Small intestine (tissue), 7 donors: ENCODE data around the gene SPEG. TPM values are rescaled to one million over a fixed set of nuclear protein-coding genes. Genes with fewer than 3 reads are reported as not detected.

Experiments
- DNase-seq, 2 donors: peaks; one replicate each; pipeline versions ENCODE4 v3.0.0 to v3.0.0-alpha.2; 2013
- FAIRE-seq: peaks from 2 replicates; lab custom pipeline; 2012; peaks lifted over from hg19 to GRCh38; lab: Jason Lieb, UNC
- H3K27ac ChIP-seq, 3 donors: one replicate each; pipeline ENCODE4 v1.5.1; 2013; ENCODE audit warnings: low read length in 2 of 3, mild to moderate bottlenecking in 2 of 3, control low read depth in 1 of 3, inconsistent platforms in 1 of 3, low read depth in 1 of 3, moderate library complexity in 1 of 3
- H3K27me3 ChIP-seq, 3 donors: one replicate each; pipeline ENCODE4 v1.6.1; 2013; ENCODE audit warnings: low read length in 3 of 3, inconsistent platforms in 1 of 3; ENCODE audit not compliant: control insufficient read depth in 3 of 3, insufficient read depth in 3 of 3
- H3K36me3 ChIP-seq, 3 donors: one replicate each; pipeline ENCODE4 v1.6.1; 2013; ENCODE audit warnings: low read length in 3 of 3, inconsistent platforms in 1 of 3, low read depth in 1 of 3, mild to moderate bottlenecking in 1 of 3, moderate library complexity in 1 of 3; ENCODE audit not compliant: control insufficient read depth in 3 of 3, insufficient read depth in 2 of 3
- H3K4me1 ChIP-seq, 3 donors: one replicate each; pipeline ENCODE4 v1.6.1; 2013; ENCODE audit warnings: low read length in 2 of 3, inconsistent platforms in 1 of 3, low read depth in 1 of 3, mild to moderate bottlenecking in 1 of 3, moderate library complexity in 1 of 3; ENCODE audit not compliant: control insufficient read depth in 3 of 3, insufficient read depth in 2 of 3
- H3K4me3 ChIP-seq, 3 donors: one replicate each; pipeline ENCODE4 v1.5.1; 2013; ENCODE audit warnings: low read length in 3 of 3, control low read depth in 1 of 3, inconsistent platforms in 1 of 3, low read depth in 1 of 3, mild to moderate bottlenecking in 1 of 3, moderate library complexity in 1 of 3
- H3K9me3 ChIP-seq, 2 donors: one replicate each; pipeline ENCODE4 v1.6.1; 2013; ENCODE audit warnings: low read depth in 1 of 2, low read length in 1 of 2; ENCODE audit not compliant: control insufficient read depth in 2 of 2, insufficient read depth in 1 of 2
- WGBS, 3 donors: extraction: QIAGEN DNeasy Blood & Tissue Kit; methylation state at CpG; one replicate each; pipeline ENCODE4 v1.1.7; 2013; 5-methylcytosine and 5-hydroxymethylcytosine counted together
- polyA plus RNA-seq, 4 donors: library from polyadenylated mRNA; stranded (reverse) in 3 of 4; unstranded in 1 of 4; fragments of 200-250 nt in 3 of 4; fragments of 120-200 nt in 1 of 4; gene quantifications; one replicate each; pipeline versions ENCODE4 v1.2.1 to v1.2.3, GENCODE V29; 2013
- donor health status: healthy with polysubstance abuse.
- donor health status: control.
- donor health status: control.
- donor health status: Bipolar disorder and iron deficiency.
- donor health status: healthy.

The SPEG gene
- polyA plus RNA-seq, 4 donors = 0.45 to 15.7 (median 5.3) TPM

GRCh38 chr2:219474285-219475060 is 39.8 kb downstream of the SPEG start:
- Histone ChIP-seq H3K36me3 (peaks cover 0 to 4% (median 0%) of the 10 kb centered on the region in 3 donors), H3K9me3 (no peaks in the 10 kb centered on the region), H3K27me3 (peaks cover 0 to 8% (median 0%) of the 10 kb centered on the region in 3 donors), H3K4me1 (no peaks in the 10 kb centered on the region), H3K27ac (no peak overlapping the region), H3K4me3 (no peak overlapping the region)
- WGBS, 3 donors = 64 to 87% (median 74%) methylated on average over 11 of the region's 11 CpGs
- FAIRE-seq = no peak
- no peak for DNase-seq

- no peaks in the 10 kb centered on the region for H3K4me1 ChIP-seq
- H3K27ac ChIP-seq = no peak overlapping the region
- peaks cover 0 to 8% (median 0%) of the 10 kb centered on the region in 3 donors for H3K27me3 ChIP-seq
- 34 to 59% (median 45%) methylated on average over 6 of the region's 6 CpGs for WGBS, 3 donors
- peaks cover 0 to 9% (median 0%) of the 10 kb centered on the region in 3 donors for H3K36me3 ChIP-seq
- no peaks in the 10 kb centered on the region for H3K9me3 ChIP-seq
- FAIRE-seq (no peak), DNase-seq (no peak)
- no peak overlapping the region for H3K4me3 ChIP-seq
These were observed 40.6 kb downstream of the SPEG start for GRCh38 chr2:219475278-219475677.

GRCh38 chr2:219475697-219476651 is 41.3 kb downstream of the SPEG start:
- 33 to 38% (median 35%) methylated on average over 14 of the region's 14 CpGs for WGBS, 3 donors
- DNase-seq (peak; percentile 69 to 82), FAIRE-seq (no peak)
- Histone ChIP-seq H3K27me3 (peaks cover 0 to 8% (median 0%) of the 10 kb centered on the region in 3 donors), H3K9me3 (no peaks in the 10 kb centered on the region), H3K4me3 (no peak overlapping the region), H3K36me3 (peaks cover 0 to 9% (median 0%) of the 10 kb centered on the region in 3 donors), H3K27ac (no peak overlapping the region), H3K4me1 (no peaks in the 10 kb centered on the region)

GRCh38 chr2:219476652-219477151 is 42.1 kb downstream of the SPEG start:
- no peaks in the 10 kb centered on the region for H3K9me3 ChIP-seq
- no peaks in the 10 kb centered on the region for H3K4me1 ChIP-seq
- H3K27ac ChIP-seq = no peak overlapping the region
- H3K27me3 ChIP-seq = peaks cover 0 to 8% (median 0%) of the 10 kb centered on the region in 3 donors
- FAIRE-seq (no peak), DNase-seq (no peak)
- 9 to 14% (median 14%) methylated on average over 15 to 16 of the region's 16 CpGs for WGBS, 3 donors
- peaks cover 0 to 9% (median 0%) of the 10 kb centered on the region in 3 donors for H3K36me3 ChIP-seq
- no peak overlapping the region for H3K4me3 ChIP-seq

GRCh38 chr2:219477179-219477578 is 42.5 kb downstream of the SPEG start:
- Histone ChIP-seq H3K9me3 (no peaks in the 10 kb centered on the region), H3K27me3 (peaks cover 0 to 9% (median under 1%) of the 10 kb centered on the region in 3 donors), H3K4me1 (no peaks in the 10 kb centered on the region), H3K4me3 (no peak overlapping the region), H3K27ac (no peak overlapping the region), H3K36me3 (peaks cover 0 to 9% (median 0%) of the 10 kb centered on the region in 3 donors)
- no peak for FAIRE-seq
- DNase-seq = no peak
- 60 to 81% (median 74%) methylated on average over 12 to 13 of the region's 13 CpGs for WGBS, 3 donors

GRCh38 chr2:219477815-219478214 is 43.2 kb downstream of the SPEG start:
- Histone ChIP-seq H3K27ac (no peak overlapping the region), H3K9me3 (no peaks in the 10 kb centered on the region), H3K36me3 (peaks cover 0 to 9% (median 0%) of the 10 kb centered on the region in 3 donors), H3K27me3 (peaks cover 0 to 16% (median 7%) of the 10 kb centered on the region in 3 donors), H3K4me1 (peaks cover 0 to 6% (median 0%) of the 10 kb centered on the region in 3 donors), H3K4me3 (no peak overlapping the region)
- 87 to 94% (median 88%) methylated on average over 15 of the region's 15 CpGs for WGBS, 3 donors
- no peak for DNase-seq
- no peak for FAIRE-seq

GRCh38 chr2:219478916-219479315 is 44.3 kb downstream of the SPEG start:
- Histone ChIP-seq H3K36me3 (peaks cover 0 to 9% (median 0%) of the 10 kb centered on the region in 3 donors), H3K27me3 (peaks cover 4 to 25% (median 9%) of the 10 kb centered on the region in 3 donors), H3K4me1 (peaks cover 0 to 11% (median 0%) of the 10 kb centered on the region in 3 donors), H3K9me3 (no peaks in the 10 kb centered on the region), H3K27ac (no peak overlapping the region), H3K4me3 (no peak overlapping the region)
- DNase-seq (no peak), FAIRE-seq (no peak)
- WGBS, 3 donors = 65 to 84% (median 82%) methylated on average over 8 of the region's 8 CpGs

- no peak for DNase-seq
- Histone ChIP-seq H3K36me3 (peaks cover 0 to 9% (median 0%) of the 10 kb centered on the region in 3 donors), H3K9me3 (no peaks in the 10 kb centered on the region), H3K27me3 (peaks cover 4 to 35% (median 17%) of the 10 kb centered on the region in 3 donors), H3K4me3 (no peak overlapping the region), H3K4me1 (peaks cover 0 to 20% (median 0%) of the 10 kb centered on the region in 3 donors), H3K27ac (no peak overlapping the region)
- WGBS, 3 donors = 78 to 87% (median 83%) methylated on average over 8 of the region's 8 CpGs
- no peak for FAIRE-seq
These were observed 45.4 kb downstream of the SPEG start for GRCh38 chr2:219480004-219480403.
